Common myeloid progenitor, CD34-positive (primary cell): ENCODE data around the gene VPS13D.

Source experiments
- CTCF ChIA-PET: fragments of 350-600 bp; sonication (Branson Sonifier 250); formaldehyde crosslinking; loops from one replicate; lab custom pipeline; 2021; ENCODE audit warnings: antibody characterized with exemption; lab: Charles Lee
- POLR2A ChIA-PET: fragments of 350-600 bp; sonication (Branson Sonifier 250); formaldehyde crosslinking; loops from one replicate; lab custom pipeline; 2021; ENCODE audit warnings: antibody characterized with exemption; lab: Charles Lee
- DNase-seq, 3 donors: peaks; one replicate each; pipeline versions ENCODE4 v3.0.0 to v3.0.0-alpha.2; 2013
- H3K27ac ChIP-seq, 2 experiments: 1 replicate in 1 of 2; 2 replicates in 1 of 2; pipeline ENCODE4 v1.7.0; 2013; ENCODE audit warnings: inconsistent platforms in 2 of 2, low read length in 2 of 2, mild to moderate bottlenecking in 2 of 2, low read depth in 1 of 2, moderate library complexity in 1 of 2; ENCODE audit not compliant: severe bottlenecking in 2 of 2, insufficient read depth in 1 of 2, poor library complexity in 1 of 2
- H3K27me3 ChIP-seq, 5 experiments: replicated peaks in 2 of 5; 1 replicate in 3 of 5; 2 replicates in 2 of 5; pipeline versions ENCODE4 v1.6.1 to v1.7.0; 2013; ENCODE audit warnings: low read length in 4 of 5, mild to moderate bottlenecking in 2 of 5, moderate library complexity in 2 of 5, inconsistent platforms in 1 of 5; ENCODE audit not compliant: insufficient read depth in 5 of 5, control insufficient read depth in 4 of 5
- H3K36me3 ChIP-seq, 4 experiments: 1 replicate in 2 of 4; 2 replicates in 2 of 4; pipeline versions ENCODE4 v1.6.1 to v1.7.0; 2013; ENCODE audit warnings: low read length in 3 of 4, control low read depth in 1 of 4, mild to moderate bottlenecking in 1 of 4; ENCODE audit not compliant: control insufficient read depth in 4 of 4, insufficient read depth in 4 of 4
- H3K4me1 ChIP-seq, 4 experiments: 1 replicate in 3 of 4; 2 replicates in 1 of 4; pipeline versions ENCODE4 v1.6.1 to v1.7.1; 2013; ENCODE audit warnings: low read length in 3 of 4, mild to moderate bottlenecking in 3 of 4, control low read depth in 1 of 4, inconsistent platforms in 1 of 4, moderate library complexity in 1 of 4; ENCODE audit not compliant: control insufficient read depth in 4 of 4, insufficient read depth in 4 of 4; ENCODE audit errors: control extremely low read depth in 1 of 4
- H3K4me3 ChIP-seq, 7 experiments: 1 replicate in 4 of 7; 2 replicates in 3 of 7; pipeline versions ENCODE4 v1.5.1 to v1.7.0; 2013; ENCODE audit warnings: mild to moderate bottlenecking in 7 of 7, low read length in 6 of 7, moderate library complexity in 6 of 7, inconsistent platforms in 2 of 7, low read depth in 2 of 7, control low read depth in 1 of 7; ENCODE audit not compliant: insufficient read depth in 4 of 7, control insufficient read depth in 1 of 7; ENCODE audit errors: extremely low read depth in 1 of 7
- H3K9me3 ChIP-seq, 5 experiments: 1 replicate in 4 of 5; 2 replicates in 1 of 5; pipeline versions ENCODE4 v1.6.1 to v1.7.1; 2013; ENCODE audit warnings: low read length in 4 of 5, mild to moderate bottlenecking in 2 of 5, inconsistent platforms in 1 of 5, low read depth in 1 of 5, moderate library complexity in 1 of 5; ENCODE audit not compliant: control insufficient read depth in 4 of 5, insufficient read depth in 2 of 5; ENCODE audit errors: control extremely low read depth in 1 of 5
- WGBS: methylation state at CpG from one replicate; pipeline ENCODE4 v1.1.5; 2013; ENCODE audit not compliant: insufficient coverage; 5-methylcytosine and 5-hydroxymethylcytosine counted together

VPS13D gene

DNA sequence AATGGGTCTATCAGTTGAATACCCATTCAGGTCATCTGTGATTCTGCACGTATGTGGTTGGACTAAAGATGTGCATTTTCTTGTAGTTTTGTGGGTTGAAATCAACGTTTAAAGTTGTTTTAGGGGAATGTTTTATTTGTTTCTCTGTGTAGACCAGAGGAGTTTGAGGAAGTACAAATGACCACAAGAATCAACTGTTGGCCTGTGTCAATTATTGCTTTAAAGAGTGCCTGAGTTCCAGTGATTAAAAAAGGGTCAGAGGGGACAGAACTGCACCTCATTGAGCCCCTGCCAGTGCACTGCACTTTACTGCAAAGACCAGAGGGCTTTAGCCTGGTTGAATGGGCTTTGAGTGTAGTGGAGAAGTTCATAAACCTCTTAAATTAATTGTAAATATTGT lies 190.3 kb downstream of the VPS13D start:
- Histone ChIP-seq H3K27me3 (no peaks in the 10 kb centered on the region), H3K4me1 (peaks cover 0 to 13% (median 6%) of the 10 kb centered on the region in 4 experiments), H3K27ac (no peak overlapping the region), H3K9me3 (no peaks in the 10 kb centered on the region), H3K36me3 (peaks cover 5 to 27% (median 21%) of the 10 kb centered on the region in 4 experiments), H3K4me3 (peak overlapping the region in 1 of 7 experiments; percentile 29)
- POLR2A ChIA-PET, result no interaction called here
- 50% methylated on average over 1 of the region's 2 CpGs for WGBS
- CTCF ChIA-PET, result no interaction called here
- DNase-seq, result peak in 2 of 3 donors; percentile 48 to 60

DNA sequence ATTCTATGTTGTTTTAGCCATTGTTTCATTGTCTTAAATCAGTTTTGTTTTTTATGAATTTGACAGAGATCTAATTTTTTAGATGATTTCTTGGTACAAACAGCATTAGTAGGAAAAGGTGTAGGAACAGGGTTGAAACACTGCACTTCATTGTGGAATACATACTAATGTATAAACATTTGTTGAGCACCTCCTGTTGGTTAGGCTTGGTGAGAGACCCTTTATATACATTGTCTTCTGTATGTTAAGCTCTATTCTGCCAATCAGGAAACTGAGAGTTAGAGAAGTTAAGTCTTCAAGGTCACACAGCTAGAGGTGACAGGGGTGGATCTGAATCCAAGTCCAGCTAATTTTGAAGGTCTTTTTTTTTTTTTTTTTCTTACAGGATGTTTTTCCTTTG lies 192.7 kb downstream of the VPS13D start:
- H3K4me3 ChIP-seq, result no peak overlapping the region
- peak overlapping the region in 1 of 2 experiments; percentile 18 for H3K27ac ChIP-seq
- H3K4me1 ChIP-seq, result peaks cover 0 to 13% (median 6%) of the 10 kb centered on the region in 4 experiments
- POLR2A ChIA-PET, result no interaction called here
- CTCF ChIA-PET, result interaction anchor here (0.6 to 0.8 kb wide), 3 partner anchors 20 to 197 kb away, joined by 3 to 4 read pairs (median 4); no protein-coding TSS in a partner anchor
- H3K36me3 ChIP-seq, result peaks cover 0 to 12% (median 10%) of the 10 kb centered on the region in 4 experiments
- no peaks in the 10 kb centered on the region for H3K27me3 ChIP-seq
- no peaks in the 10 kb centered on the region for H3K9me3 ChIP-seq
- DNase-seq, result no peak

DNA sequence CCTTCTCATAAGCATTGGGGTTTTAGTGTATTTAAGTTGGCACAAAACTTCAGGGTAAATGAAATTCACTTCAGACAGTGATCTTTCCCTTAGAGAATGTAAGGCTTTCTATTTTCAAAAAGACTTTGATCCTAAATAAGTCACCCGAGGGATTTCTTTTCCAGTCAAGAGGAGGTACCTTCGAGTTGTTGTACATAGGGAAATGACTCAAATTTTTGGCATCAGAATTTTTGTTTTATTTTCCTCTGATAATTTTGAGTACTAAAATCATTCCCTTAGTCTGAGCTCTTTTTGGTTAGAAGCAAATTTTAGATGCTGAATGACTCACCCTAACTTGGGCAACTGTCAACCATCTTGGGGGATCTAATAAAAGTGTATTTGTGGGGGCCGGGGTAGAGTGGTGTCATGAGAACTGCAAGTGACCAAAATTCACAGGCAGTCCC lies 194.3 kb downstream of the VPS13D start:
- DNase-seq, result peak in 1 of 3 donors; percentile 22
- H3K4me3 ChIP-seq, result no peak overlapping the region
- CTCF ChIA-PET, result interaction anchor here (1.0 kb wide), 1 partner anchor 20 kb away, joined by 3 read pairs; no protein-coding TSS in a partner anchor
- H3K27me3 ChIP-seq, result no peaks in the 10 kb centered on the region
- peaks cover 0 to 14% (median 5%) of the 10 kb centered on the region in 4 experiments for H3K36me3 ChIP-seq
- POLR2A ChIA-PET, result interaction anchor here (0.7 kb wide), 1 partner anchor 194 kb away, joined by 3 read pairs; no protein-coding TSS in a partner anchor
- no peaks in the 10 kb centered on the region for H3K9me3 ChIP-seq
- H3K4me1 ChIP-seq, result peaks cover 0 to 13% (median 6%) of the 10 kb centered on the region in 4 experiments
- H3K27ac ChIP-seq, result no peak overlapping the region
- WGBS, result 100% methylated on average over 2 of the region's 3 CpGs

DNA sequence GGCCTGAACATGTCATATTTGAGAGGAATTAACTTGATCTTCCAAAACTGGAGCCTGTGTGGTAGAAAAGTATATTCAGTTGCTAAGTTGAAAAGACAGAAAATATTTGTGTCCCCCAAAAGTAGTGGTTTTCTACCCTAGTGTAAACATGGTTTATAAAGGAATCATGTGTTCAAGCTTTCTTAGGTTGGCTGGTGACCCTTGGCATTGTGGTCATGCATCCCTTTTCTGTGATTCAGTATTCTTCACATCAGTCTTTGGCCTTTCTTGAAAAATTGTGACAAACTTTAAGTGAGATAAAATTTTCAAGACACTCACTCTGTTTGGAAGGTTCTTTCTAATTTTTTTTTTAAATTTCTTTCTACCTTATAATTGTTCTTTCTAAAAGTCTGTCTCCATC lies 195.0 kb downstream of the VPS13D start:
- DNase-seq, result no peak
- no peak overlapping the region for H3K4me3 ChIP-seq
- no peaks in the 10 kb centered on the region for H3K27me3 ChIP-seq
- peaks cover 0 to 10% (median 5%) of the 10 kb centered on the region in 4 experiments for H3K4me1 ChIP-seq
- POLR2A ChIA-PET, result interaction anchor here (0.7 kb wide), 1 partner anchor 194 kb away, joined by 3 read pairs; no protein-coding TSS in a partner anchor
- no peaks in the 10 kb centered on the region for H3K9me3 ChIP-seq
- CTCF ChIA-PET, result interaction anchor here (1.0 kb wide), 1 partner anchor 20 kb away, joined by 3 read pairs; no protein-coding TSS in a partner anchor
- H3K27ac ChIP-seq, result no peak overlapping the region
- peaks cover 0 to 10% (median 5%) of the 10 kb centered on the region in 4 experiments for H3K36me3 ChIP-seq

DNA sequence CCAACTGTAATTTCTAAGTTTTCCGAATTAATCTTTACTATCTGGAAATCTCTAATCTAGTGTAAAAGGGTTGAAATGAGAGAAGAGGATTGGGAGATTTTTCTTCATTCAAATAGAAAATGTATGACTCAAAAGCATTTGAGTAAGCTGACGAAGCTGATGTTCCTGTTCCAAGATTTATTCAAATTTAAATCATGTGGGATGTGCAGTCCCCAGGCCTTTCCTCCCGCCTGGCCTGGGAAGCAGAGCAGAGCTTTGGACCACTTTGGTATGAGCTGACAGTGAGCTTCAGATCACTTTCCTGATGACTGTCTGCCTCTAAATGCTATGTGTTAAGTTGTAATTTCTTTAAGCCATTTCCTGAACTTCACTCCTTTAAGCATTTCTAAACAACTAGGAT lies 196.2 kb downstream of the VPS13D start:
- no peak overlapping the region for H3K4me3 ChIP-seq
- peaks cover 0 to 11% (median 7%) of the 10 kb centered on the region in 4 experiments for H3K36me3 ChIP-seq
- POLR2A ChIA-PET, result interaction anchor here (1.1 kb wide), 1 partner anchor 8 kb away, joined by 3 read pairs; no protein-coding TSS in a partner anchor
- H3K9me3 ChIP-seq, result no peaks in the 10 kb centered on the region
- 100% methylated on average over 3 of the region's 3 CpGs for WGBS
- H3K27me3 ChIP-seq, result no peaks in the 10 kb centered on the region
- H3K4me1 ChIP-seq, result peaks cover 0 to 4% (median 0%) of the 10 kb centered on the region in 4 experiments
- CTCF ChIA-PET, result interaction anchor here (1.4 kb wide), 1 partner anchor 52 kb away, joined by 3 read pairs; no protein-coding TSS in a partner anchor
- no peak for DNase-seq
- H3K27ac ChIP-seq, result no peak overlapping the region

DNA sequence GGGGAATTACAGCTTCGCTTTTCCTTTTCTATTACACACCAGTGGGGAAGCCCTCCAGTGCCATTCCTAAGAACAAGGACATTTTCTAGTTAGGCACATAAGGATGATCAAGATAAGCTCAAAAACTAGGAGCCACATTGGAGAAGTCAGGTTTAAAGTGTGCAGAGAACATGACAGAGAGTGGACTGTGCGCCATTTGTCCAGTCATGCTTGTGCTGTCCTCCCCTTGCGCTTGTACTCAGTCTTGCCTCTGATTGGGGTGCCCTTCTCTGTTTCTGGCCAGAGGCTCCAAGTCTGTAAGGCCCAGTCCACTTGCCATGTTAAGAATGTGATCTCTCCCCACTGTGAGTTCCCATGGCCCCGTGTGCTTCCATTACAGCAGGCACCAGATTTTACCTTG lies 198.5 kb downstream of the VPS13D start:
- no peak overlapping the region for H3K4me3 ChIP-seq
- peaks cover 0 to 11% (median 6%) of the 10 kb centered on the region in 4 experiments for H3K36me3 ChIP-seq
- DNase-seq, result no peak
- peaks cover 0 to 6% (median 1%) of the 10 kb centered on the region in 4 experiments for H3K4me1 ChIP-seq
- no peak overlapping the region for H3K27ac ChIP-seq
- WGBS, result 100% methylated on average over 3 of the region's 4 CpGs
- H3K9me3 ChIP-seq, result no peaks in the 10 kb centered on the region
- ChIA-PET CTCF (interaction anchor here (1.4 kb wide), 1 partner anchor 21 kb away, joined by 3 read pairs; no protein-coding TSS in a partner anchor), POLR2A (no interaction called here)
- no peaks in the 10 kb centered on the region for H3K27me3 ChIP-seq

DNA sequence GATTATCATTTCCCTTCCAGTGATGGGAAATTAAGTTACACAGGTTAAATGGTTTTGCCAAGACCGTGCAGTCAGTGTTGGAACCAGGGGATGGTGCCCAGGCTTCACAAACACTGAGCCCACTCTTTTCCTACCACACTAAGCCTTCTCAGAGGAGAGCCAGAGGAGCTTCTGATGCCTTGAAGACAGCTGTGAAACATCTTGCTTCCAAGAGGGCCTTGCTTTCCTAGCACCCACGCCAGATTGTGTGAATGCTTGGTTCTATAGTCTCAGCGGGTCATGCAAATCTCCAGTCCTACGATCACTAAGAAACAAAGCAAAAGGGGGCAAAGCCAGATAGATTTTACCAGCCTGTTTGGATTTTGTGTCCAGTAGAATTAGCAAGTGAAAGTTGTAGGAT lies 200.7 kb downstream of the VPS13D start:
- 94% methylated on average over 4 of the region's 4 CpGs for WGBS
- POLR2A ChIA-PET, result no interaction called here
- CTCF ChIA-PET, result interaction anchor here (1.1 kb wide), 1 partner anchor 228 kb away, joined by 3 read pairs; no protein-coding TSS in a partner anchor
- Histone ChIP-seq H3K36me3 (peaks cover 0 to 11% (median 6%) of the 10 kb centered on the region in 4 experiments), H3K4me3 (no peak overlapping the region), H3K4me1 (peaks cover 15 to 23% (median 21%) of the 10 kb centered on the region in 4 experiments), H3K27ac (no peak overlapping the region), H3K27me3 (no peaks in the 10 kb centered on the region), H3K9me3 (no peaks in the 10 kb centered on the region)
- DNase-seq, result no peak
